HepG2 (cell line): ENCODE data around the gene PRMT5. TPM values are rescaled to one million over a fixed set of nuclear protein-coding genes. Genes with fewer than 3 reads are reported as not detected.

Experiments used
- BORCS8-MEF2B ChIP-seq: sonication (generic); formaldehyde crosslinking; IDR thresholded peaks from 2 replicates; pipeline ENCODE4 v1.8.0; 2022; ENCODE audit warnings: mild to moderate bottlenecking, missing genetic modification reagents
- ISX ChIP-seq: sonication (generic); formaldehyde crosslinking; conservative IDR thresholded peaks from 2 replicates; pipeline ENCODE4 v1.5.0; 2020; ENCODE audit warnings: missing genetic modification reagents
- KLF16 ChIP-seq, 2 experiments: sonication (generic) in 1 of 2; formaldehyde crosslinking in 1 of 2; IDR thresholded peaks; 2 replicates each; pipeline versions ENCODE4 v1.6.1 to v1.8.0; 2016 to 2023; ENCODE audit warnings: missing genetic modification reagents in 2 of 2, missing compliant biosample characterization in 1 of 2
- NR2F1 ChIP-seq, 2 experiments: fragments of 450-650 bp in 1 of 2; formaldehyde crosslinking in 1 of 2; IDR thresholded peaks; 2 replicates each; pipeline versions ENCODE4 v1.5.0 to v1.6.1; 2016 to 2020; ENCODE audit warnings: mild to moderate bottlenecking in 1 of 2, missing compliant biosample characterization in 1 of 2, missing genetic modification reagents in 1 of 2, moderate library complexity in 1 of 2
- PHF20 ChIP-seq: sonication (generic); formaldehyde crosslinking; IDR thresholded peaks from 2 replicates; pipeline ENCODE4 v1.5.0; 2020; ENCODE audit warnings: mild to moderate bottlenecking, missing genetic modification reagents
- SMARCE1 ChIP-seq: fragments of 450-650 bp; IDR thresholded peaks from 2 replicates; pipeline ENCODE4 v1.6.1; 2017; ENCODE audit warnings: borderline replicate concordance
- SYNCRIP ChIP-seq: fragments of 200-400 bp; formaldehyde crosslinking; IDR thresholded peaks from 2 replicates; pipeline ENCODE4 v1.6.1; 2018; ENCODE audit warnings: mild to moderate bottlenecking, low read depth, low read length; ENCODE audit not compliant: insufficient read depth
- THYN1 ChIP-seq: sonication (generic); formaldehyde crosslinking; IDR thresholded peaks from 2 replicates; pipeline ENCODE4 v1.8.1; 2023; ENCODE audit warnings: low read depth, mild to moderate bottlenecking, moderate library complexity, missing genetic modification reagents, borderline replicate concordance
- U2AF2 ChIP-seq: fragments of 200-400 bp; formaldehyde crosslinking; IDR thresholded peaks from 2 replicates; pipeline ENCODE4 v1.6.1; 2017; ENCODE audit warnings: low read depth, mild to moderate bottlenecking, low read length
- ZC3H4 ChIP-seq: sonication (generic); formaldehyde crosslinking; IDR thresholded peaks from 2 replicates; pipeline ENCODE4 v1.4.0; 2020; ENCODE audit warnings: missing genetic modification reagents, borderline replicate concordance
- ZFAT ChIP-seq: sonication (generic); formaldehyde crosslinking; conservative IDR thresholded peaks from 2 replicates; pipeline ENCODE4 v1.8.1; 2023; ENCODE audit warnings: missing genetic modification reagents, inconsistent platforms
- ZNF446 ChIP-seq: sonication (generic); formaldehyde crosslinking; IDR thresholded peaks from 2 replicates; pipeline ENCODE4 v1.5.0; 2020; ENCODE audit warnings: mild to moderate bottlenecking, missing genetic modification reagents
- ZNF501 ChIP-seq: sonication (generic); formaldehyde crosslinking; IDR thresholded peaks from 2 replicates; pipeline ENCODE4 v1.5.1; 2020; ENCODE audit warnings: mild to moderate bottlenecking, moderate library complexity, missing genetic modification reagents
- ZNF883 ChIP-seq: sonication (generic); formaldehyde crosslinking; IDR thresholded peaks from 2 replicates; pipeline ENCODE4 v1.5.1; 2020; ENCODE audit warnings: mild to moderate bottlenecking, missing genetic modification reagents; ENCODE audit errors: not compliant biosample characterization
- polyA plus RNA-seq, 8 experiments: library from polyadenylated mRNA; depleted of rRNA in 3 of 8; stranded (reverse) in 7 of 8; unstranded in 1 of 8; fragments of >200 nt; fragmentation: Illumina TruSeq in 4 of 8; extraction: Trizol in 4 of 8; gene quantifications; 2 replicates each; pipeline versions ENCODE4 v1.2.1 to v1.2.3, GENCODE V29; 2011 to 2016; ENCODE audit warnings: low read depth in 4 of 8, missing spikeins in 1 of 8, mixed read lengths in 1 of 8; ENCODE audit not compliant: insufficient read depth in 1 of 8
- total RNA-seq, 5 experiments: library from RNA; depleted of rRNA; stranded (reverse); fragments of >200 nt; fragmentation: Illumina TruSeq; extraction: Trizol; gene quantifications; 2 replicates each; pipeline ENCODE4 v1.2.3, GENCODE V29; 2016; ENCODE audit warnings: low read depth in 1 of 5
- TF ChIP-seq, protein P1 (sequence below): sonication (generic); formaldehyde crosslinking; IDR thresholded peaks from 2 replicates; pipeline ENCODE4 v1.8.1; 2023; ENCODE audit warnings: mild to moderate bottlenecking, inconsistent platforms, moderate library complexity, missing genetic modification reagents, borderline replicate concordance
- TF ChIP-seq, protein P2 (sequence below): sonication (generic); formaldehyde crosslinking; IDR thresholded peaks from 2 replicates; pipeline ENCODE4 v1.4.0; 2020; ENCODE audit warnings: low read depth, missing genetic modification reagents
- TF ChIP-seq, protein P3 (sequence below): sonication (generic); formaldehyde crosslinking; IDR thresholded peaks from 2 replicates; pipeline ENCODE4 v1.8.0; 2022; ENCODE audit warnings: missing genetic modification reagents, mild to moderate bottlenecking, borderline replicate concordance
- TF ChIP-seq, protein P4 (sequence below): sonication (generic); formaldehyde crosslinking; IDR thresholded peaks from 2 replicates; pipeline ENCODE4 v1.8.1; 2023; ENCODE audit warnings: mild to moderate bottlenecking, missing genetic modification reagents

Gene PRMT5
- total and polyA plus RNA-seq, 2 of the 13 experiments (the other 11 are each of a cell fraction or from before 2014, with no cell fraction given): 210 to 354 TPM

GRCh38 chr14:22929104-22929960, at the start of gene PRMT5 (continued):
- peak; percentile 94 for TF ChIP-seq BORCS8-MEF2B (CRISPR knock-in tag)
- peak; percentile 99 for TF ChIP-seq ZNF883 (CRISPR knock-in tag)
- peak; percentile 36; the same call in 1 of the 2 replicates for TF ChIP-seq ZNF446 (CRISPR knock-in tag)
- TF ChIP-seq NR2F1 (CRISPR knock-in tag; IDR thresholded peaks at IDR 0.05): peak in 1 of 2 experiments; percentile 16; a peak in 1 of 4 replicates
- TF ChIP-seq, protein P1, sequence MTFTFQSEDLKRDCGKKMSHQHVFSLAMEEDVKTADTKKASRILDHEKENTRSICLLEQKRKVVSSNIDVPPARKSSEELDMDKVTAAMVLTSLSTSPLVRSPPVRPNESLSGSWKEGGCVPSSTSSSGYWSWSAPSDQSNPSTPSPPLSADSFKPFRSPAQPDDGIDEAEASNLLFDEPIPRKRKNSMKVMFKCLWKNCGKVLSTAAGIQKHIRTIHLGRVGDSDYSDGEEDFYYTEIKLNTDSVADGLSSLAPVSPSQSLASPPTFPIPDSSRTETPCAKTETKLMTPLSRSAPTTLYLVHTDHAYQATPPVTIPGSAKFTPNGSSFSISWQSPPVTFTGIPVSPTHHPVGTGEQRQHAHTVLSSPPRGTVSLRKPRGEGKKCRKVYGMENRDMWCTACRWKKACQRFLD (CRISPR knock-in tag): peak; percentile 98
- peak; percentile 93; the same call in 1 of the 2 replicates for TF ChIP-seq ISX (CRISPR knock-in tag)
- TF ChIP-seq, protein P2, sequence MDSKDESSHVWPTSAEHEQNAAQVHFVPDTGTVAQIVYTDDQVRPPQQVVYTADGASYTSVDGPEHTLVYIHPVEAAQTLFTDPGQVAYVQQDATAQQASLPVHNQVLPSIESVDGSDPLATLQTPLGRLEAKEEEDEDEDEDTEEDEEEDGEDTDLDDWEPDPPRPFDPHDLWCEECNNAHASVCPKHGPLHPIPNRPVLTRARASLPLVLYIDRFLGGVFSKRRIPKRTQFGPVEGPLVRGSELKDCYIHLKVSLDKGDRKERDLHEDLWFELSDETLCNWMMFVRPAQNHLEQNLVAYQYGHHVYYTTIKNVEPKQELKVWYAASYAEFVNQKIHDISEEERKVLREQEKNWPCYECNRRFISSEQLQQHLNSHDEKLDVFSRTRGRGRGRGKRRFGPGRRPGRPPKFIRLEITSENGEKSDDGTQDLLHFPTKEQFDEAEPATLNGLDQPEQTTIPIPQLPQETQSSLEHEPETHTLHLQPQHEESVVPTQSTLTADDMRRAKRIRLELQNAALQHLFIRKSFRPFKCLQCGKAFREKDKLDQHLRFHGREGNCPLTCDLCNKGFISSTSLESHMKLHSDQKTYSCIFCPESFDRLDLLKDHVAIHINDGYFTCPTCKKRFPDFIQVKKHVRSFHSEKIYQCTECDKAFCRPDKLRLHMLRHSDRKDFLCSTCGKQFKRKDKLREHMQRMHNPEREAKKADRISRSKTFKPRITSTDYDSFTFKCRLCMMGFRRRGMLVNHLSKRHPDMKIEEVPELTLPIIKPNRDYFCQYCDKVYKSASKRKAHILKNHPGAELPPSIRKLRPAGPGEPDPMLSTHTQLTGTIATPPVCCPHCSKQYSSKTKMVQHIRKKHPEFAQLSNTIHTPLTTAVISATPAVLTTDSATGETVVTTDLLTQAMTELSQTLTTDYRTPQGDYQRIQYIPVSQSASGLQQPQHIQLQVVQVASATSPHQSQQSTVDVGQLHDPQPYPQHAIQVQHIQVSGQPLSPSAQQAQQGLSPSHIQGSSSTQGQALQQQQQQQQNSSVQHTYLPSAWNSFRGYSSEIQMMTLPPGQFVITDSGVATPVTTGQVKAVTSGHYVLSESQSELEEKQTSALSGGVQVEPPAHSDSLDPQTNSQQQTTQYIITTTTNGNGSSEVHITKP: peak; percentile 77
- TF ChIP-seq, protein P3, sequence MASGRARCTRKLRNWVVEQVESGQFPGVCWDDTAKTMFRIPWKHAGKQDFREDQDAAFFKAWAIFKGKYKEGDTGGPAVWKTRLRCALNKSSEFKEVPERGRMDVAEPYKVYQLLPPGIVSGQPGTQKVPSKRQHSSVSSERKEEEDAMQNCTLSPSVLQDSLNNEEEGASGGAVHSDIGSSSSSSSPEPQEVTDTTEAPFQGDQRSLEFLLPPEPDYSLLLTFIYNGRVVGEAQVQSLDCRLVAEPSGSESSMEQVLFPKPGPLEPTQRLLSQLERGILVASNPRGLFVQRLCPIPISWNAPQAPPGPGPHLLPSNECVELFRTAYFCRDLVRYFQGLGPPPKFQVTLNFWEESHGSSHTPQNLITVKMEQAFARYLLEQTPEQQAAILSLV: peak; percentile 99
- TF ChIP-seq ZC3H4 (CRISPR knock-in tag): no peak; the same call in 1 of the 2 replicates
- TF ChIP-seq PHF20 (CRISPR knock-in tag): peak; percentile 68; the same call in 1 of the 2 replicates
- peak; percentile 98 for TF ChIP-seq ZNF501 (CRISPR knock-in tag)
- TF ChIP-seq U2AF2: peak; percentile 99
- peak in 1 of 2 experiments; percentile 99; a peak in 3 of 4 replicates for TF ChIP-seq KLF16 (CRISPR knock-in tag; IDR thresholded peaks at IDR 0.05)
- TF ChIP-seq THYN1 (CRISPR knock-in tag): no peak; the same call in 1 of the 2 replicates
- TF ChIP-seq SYNCRIP: no peak
- TF ChIP-seq SMARCE1: no peak
- TF ChIP-seq ZFAT (CRISPR knock-in tag): no peak
- TF ChIP-seq, protein P4, sequence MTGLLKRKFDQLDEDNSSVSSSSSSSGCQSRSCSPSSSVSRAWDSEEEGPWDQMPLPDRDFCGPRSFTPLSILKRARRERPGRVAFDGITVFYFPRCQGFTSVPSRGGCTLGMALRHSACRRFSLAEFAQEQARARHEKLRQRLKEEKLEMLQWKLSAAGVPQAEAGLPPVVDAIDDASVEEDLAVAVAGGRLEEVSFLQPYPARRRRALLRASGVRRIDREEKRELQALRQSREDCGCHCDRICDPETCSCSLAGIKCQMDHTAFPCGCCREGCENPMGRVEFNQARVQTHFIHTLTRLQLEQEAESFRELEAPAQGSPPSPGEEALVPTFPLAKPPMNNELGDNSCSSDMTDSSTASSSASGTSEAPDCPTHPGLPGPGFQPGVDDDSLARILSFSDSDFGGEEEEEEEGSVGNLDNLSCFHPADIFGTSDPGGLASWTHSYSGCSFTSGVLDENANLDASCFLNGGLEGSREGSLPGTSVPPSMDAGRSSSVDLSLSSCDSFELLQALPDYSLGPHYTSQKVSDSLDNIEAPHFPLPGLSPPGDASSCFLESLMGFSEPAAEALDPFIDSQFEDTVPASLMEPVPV (CRISPR knock-in tag): peak; percentile 92
